Karpas-422 (cell line): ENCODE data around the gene ZNF142. TPM values are rescaled to one million over a fixed set of nuclear protein-coding genes. Genes with fewer than 3 reads are reported as not detected.

ENCODE experiments used
- DNase-seq: peaks from one replicate; pipeline ENCODE4 v3.0.0-alpha.2; 2015
- H2AFZ ChIP-seq: fragments of 200-600 bp; sonication (generic); 2 replicates; pipeline ENCODE4 v1.6.1; 2014; ENCODE audit warnings: antibody characterized with exemption, low read length, mixed read lengths
- H3K27ac ChIP-seq: fragments of 200-600 bp; sonication (generic); 2 replicates; pipeline ENCODE4 v1.5.1; 2014; ENCODE audit warnings: mild to moderate bottlenecking, low read length, moderate library complexity
- H3K27me3 ChIP-seq: fragments of 200-600 bp; sonication (generic); 2 replicates; pipeline ENCODE4 v1.6.1; 2014; ENCODE audit warnings: low read length, mixed read lengths
- H3K36me3 ChIP-seq: fragments of 200-600 bp; sonication (generic); 2 replicates; pipeline ENCODE4 v1.6.1; 2014; ENCODE audit warnings: low read length, mixed read lengths; ENCODE audit not compliant: insufficient read depth
- H3K4me1 ChIP-seq: fragments of 200-600 bp; sonication (generic); 2 replicates; pipeline ENCODE4 v1.6.1; 2014; ENCODE audit warnings: mild to moderate bottlenecking, low read length, mixed read lengths
- H3K4me2 ChIP-seq: fragments of 200-600 bp; sonication (generic); 2 replicates; pipeline ENCODE4 v1.6.1; 2014; ENCODE audit warnings: low read length, low read depth, mild to moderate bottlenecking; ENCODE audit not compliant: poor library complexity, severe bottlenecking
- H3K4me3 ChIP-seq: fragments of 200-600 bp; sonication (generic); 2 replicates; pipeline ENCODE4 v1.5.1; 2014; ENCODE audit warnings: mild to moderate bottlenecking, antibody characterized with exemption, low read length, mixed read lengths
- H3K79me2 ChIP-seq: fragments of 200-600 bp; sonication (generic); 2 replicates; pipeline ENCODE4 v1.6.1; 2014; ENCODE audit warnings: mild to moderate bottlenecking, low read length, mixed read lengths
- H3K9ac ChIP-seq: fragments of 200-600 bp; sonication (generic); 2 replicates; pipeline ENCODE4 v1.6.0; 2014; ENCODE audit warnings: low read length
- H3K9me2 ChIP-seq: fragments of 200-600 bp; sonication (generic), shearing (Covaris generic); replicated peaks from 2 replicates; pipeline ENCODE4 v1.6.0; 2014; ENCODE audit warnings: mild to moderate bottlenecking, low read length, moderate library complexity; ENCODE audit not compliant: insufficient read depth
- H3K9me3 ChIP-seq: fragments of 300-700, 200-600 bp; sonication (generic); 2 replicates; pipeline ENCODE4 v1.6.1; 2014; ENCODE audit warnings: low read length, mixed read lengths
- H4K20me1 ChIP-seq: fragments of 200-600 bp; sonication (generic); 2 replicates; pipeline ENCODE4 v1.6.1; 2014; ENCODE audit warnings: mild to moderate bottlenecking, antibody characterized with exemption, low read length, low read depth; ENCODE audit not compliant: insufficient read depth
- total RNA-seq: library from RNA; depleted of rRNA; stranded (reverse); fragments of >200 nt; shearing (Covaris generic); gene quantifications from 2 replicates; pipeline ENCODE4 v1.2.3, GENCODE V29; 2014; ENCODE audit warnings: low replicate concordance

The ZNF142 gene
- total RNA-seq, 1 experiment from 2014 or later = 21.3 TPM

GRCh38 chr2:218659988-218660358 is 550 bp upstream of the ZNF142 start:
- peak overlapping the region; percentile 89 for H3K4me2 ChIP-seq
- peaks cover 23% of the 10 kb centered on the region for H3K4me1 ChIP-seq
- H3K36me3 ChIP-seq = peaks cover 40% of the 10 kb centered on the region; the same call in 1 of the 2 replicates
- H2AFZ ChIP-seq = peak overlapping the region; percentile 22
- no peaks in the 10 kb centered on the region for H3K9me3 ChIP-seq
- peak overlapping the region; percentile 88 for H3K9ac ChIP-seq
- no peak for DNase-seq
- H3K4me3 ChIP-seq = peak overlapping the region; percentile 87
- H4K20me1 ChIP-seq = no peaks in the 10 kb centered on the region
- no peaks in the 10 kb centered on the region for H3K27me3 ChIP-seq
- H3K79me2 ChIP-seq = peaks cover 44% of the 10 kb centered on the region
- no peak overlapping the region for H3K27ac ChIP-seq
- H3K9me2 ChIP-seq = no peaks in the 10 kb centered on the region

- Histone ChIP-seq H3K4me1 (peaks cover 23% of the 10 kb centered on the region), H3K4me2 (peak overlapping the region; percentile 89), H3K9me3 (no peaks in the 10 kb centered on the region), H3K27ac (peak overlapping the region; percentile 55; the same call in 1 of the 2 replicates), H3K27me3 (no peaks in the 10 kb centered on the region), H3K36me3 (peaks cover 43% of the 10 kb centered on the region; the same call in 1 of the 2 replicates), H2AFZ (peak overlapping the region; percentile 70; the same call in 1 of the 2 replicates), H4K20me1 (no peaks in the 10 kb centered on the region), H3K79me2 (peaks cover 44% of the 10 kb centered on the region), H3K9me2 (no peaks in the 10 kb centered on the region), H3K4me3 (peak overlapping the region; percentile 87), H3K9ac (peak overlapping the region; percentile 88)
- peak; percentile 80 for DNase-seq
Observed at GRCh38 chr2:218658671-218659257, 659 bp downstream of the ZNF142 start.

GRCh38 chr2:218655751-218656150 is 3.7 kb downstream of the ZNF142 start:
- H3K27me3 ChIP-seq = no peaks in the 10 kb centered on the region
- H3K4me3 ChIP-seq = no peak overlapping the region
- H2AFZ ChIP-seq = no peak overlapping the region
- H3K79me2 ChIP-seq = peaks cover 41% of the 10 kb centered on the region
- H3K9me3 ChIP-seq = no peaks in the 10 kb centered on the region
- peaks cover 36% of the 10 kb centered on the region; the same call in 1 of the 2 replicates for H3K36me3 ChIP-seq
- DNase-seq = no peak
- H3K4me1 ChIP-seq = peaks cover 18% of the 10 kb centered on the region
- no peak overlapping the region for H3K9ac ChIP-seq
- no peak overlapping the region for H3K4me2 ChIP-seq
- H3K27ac ChIP-seq = no peak overlapping the region
- H3K9me2 ChIP-seq = no peaks in the 10 kb centered on the region
- no peaks in the 10 kb centered on the region for H4K20me1 ChIP-seq

GRCh38 chr2:218648787-218649100 is 10.7 kb downstream of the ZNF142 start:
- Histone ChIP-seq H3K9ac (no peak overlapping the region), H3K4me1 (no peaks in the 10 kb centered on the region), H3K4me2 (no peak overlapping the region), H3K27ac (no peak overlapping the region), H4K20me1 (peaks cover 7% of the 10 kb centered on the region; the same call in 1 of the 2 replicates), H3K79me2 (peaks cover 11% of the 10 kb centered on the region), H3K4me3 (no peak overlapping the region), H3K27me3 (no peaks in the 10 kb centered on the region), H3K9me3 (no peaks in the 10 kb centered on the region), H3K36me3 (peaks cover 36% of the 10 kb centered on the region), H3K9me2 (no peaks in the 10 kb centered on the region), H2AFZ (no peak overlapping the region)
- no peak for DNase-seq

- H3K9me3 ChIP-seq = no peaks in the 10 kb centered on the region
- no peak overlapping the region for H2AFZ ChIP-seq
- peaks cover 11% of the 10 kb centered on the region for H3K79me2 ChIP-seq
- peaks cover 36% of the 10 kb centered on the region for H3K36me3 ChIP-seq
- H3K4me3 ChIP-seq = no peak overlapping the region
- no peak overlapping the region for H3K4me2 ChIP-seq
- H3K4me1 ChIP-seq = no peaks in the 10 kb centered on the region
- peaks cover 7% of the 10 kb centered on the region; the same call in 1 of the 2 replicates for H4K20me1 ChIP-seq
- no peak overlapping the region for H3K27ac ChIP-seq
- H3K9ac ChIP-seq = no peak overlapping the region
- no peaks in the 10 kb centered on the region for H3K27me3 ChIP-seq
- no peaks in the 10 kb centered on the region for H3K9me2 ChIP-seq
- peak; percentile 88 for DNase-seq
Observed at GRCh38 chr2:218648088-218648786, 11.2 kb downstream of the ZNF142 start.

GRCh38 chr2:218645126-218645525 is 14.3 kb downstream of the ZNF142 start:
- H3K4me3 ChIP-seq = no peak overlapping the region
- H3K4me2 ChIP-seq = no peak overlapping the region
- no peak overlapping the region for H3K27ac ChIP-seq
- peaks cover 36% of the 10 kb centered on the region for H3K36me3 ChIP-seq
- H3K4me1 ChIP-seq = no peaks in the 10 kb centered on the region
- no peaks in the 10 kb centered on the region for H3K9me2 ChIP-seq
- no peaks in the 10 kb centered on the region for H3K27me3 ChIP-seq
- H3K9ac ChIP-seq = no peak overlapping the region
- DNase-seq = no peak
- no peaks in the 10 kb centered on the region for H3K9me3 ChIP-seq
- H3K79me2 ChIP-seq = peaks cover 11% of the 10 kb centered on the region
- H2AFZ ChIP-seq = no peak overlapping the region
- peaks cover 7% of the 10 kb centered on the region; the same call in 1 of the 2 replicates for H4K20me1 ChIP-seq

- peaks cover 33% of the 10 kb centered on the region for H3K36me3 ChIP-seq
- H3K27me3 ChIP-seq = no peaks in the 10 kb centered on the region
- H3K4me3 ChIP-seq = no peak overlapping the region
- peaks cover 7% of the 10 kb centered on the region; the same call in 1 of the 2 replicates for H4K20me1 ChIP-seq
- H3K27ac ChIP-seq = no peak overlapping the region
- no peak overlapping the region for H3K4me2 ChIP-seq
- peaks cover 11% of the 10 kb centered on the region for H3K79me2 ChIP-seq
- no peaks in the 10 kb centered on the region for H3K4me1 ChIP-seq
- H3K9ac ChIP-seq = no peak overlapping the region
- no peak overlapping the region for H2AFZ ChIP-seq
- no peak for DNase-seq
- H3K9me2 ChIP-seq = no peaks in the 10 kb centered on the region
- H3K9me3 ChIP-seq = no peaks in the 10 kb centered on the region
Observed at GRCh38 chr2:218644721-218645120, 14.7 kb downstream of the ZNF142 start.

GRCh38 chr2:218643751-218644310 is 15.6 kb downstream of the ZNF142 start:
- Histone ChIP-seq H3K4me2 (no peak overlapping the region), H3K27me3 (no peaks in the 10 kb centered on the region), H3K4me1 (no peaks in the 10 kb centered on the region), H3K9ac (no peak overlapping the region), H3K9me2 (no peaks in the 10 kb centered on the region), H3K9me3 (no peaks in the 10 kb centered on the region), H3K36me3 (peaks cover 31% of the 10 kb centered on the region), H2AFZ (no peak overlapping the region), H3K4me3 (no peak overlapping the region), H3K27ac (no peak overlapping the region), H3K79me2 (peaks cover 11% of the 10 kb centered on the region), H4K20me1 (peaks cover 7% of the 10 kb centered on the region; the same call in 1 of the 2 replicates)
- no peak for DNase-seq
